Activated naive CD4-positive, alpha-beta T cell treated with anti-CD3 and anti-CD28 coated beads, Interleukin-2, amount 10 ng/mL, durations not matched to agents 7 days and 5 days (primary cell): ENCODE results near the gene TMEM132A.

ENCODE experiments used
- CTCF ChIA-PET: fragments of 350-600 bp; sonication (Branson Sonifier 250); formaldehyde crosslinking; loops from one replicate; lab custom pipeline; 2021; ENCODE audit warnings: antibody characterized with exemption; lab: Charles Lee
- DNase-seq: peaks from one replicate; pipeline ENCODE4 v3.0.0-alpha.2; 2020
- H3K27ac Mint-ChIP-seq: one replicate; pipeline ENCODE4 v1.8.0; 2021; ENCODE audit warnings: mild to moderate bottlenecking, moderate library complexity, mixed read lengths
- H3K27me3 Mint-ChIP-seq: one replicate; pipeline ENCODE4 v1.8.0; 2021; ENCODE audit warnings: mild to moderate bottlenecking, mixed read lengths
- H3K36me3 Mint-ChIP-seq: one replicate; pipeline ENCODE4 v1.8.0; 2021; ENCODE audit warnings: mixed read lengths
- H3K4me1 Mint-ChIP-seq: one replicate; pipeline ENCODE4 v1.8.0; 2021; ENCODE audit warnings: mixed read lengths
- H3K4me3 Mint-ChIP-seq: one replicate; pipeline ENCODE4 v1.8.0; 2021; ENCODE audit warnings: mild to moderate bottlenecking, moderate library complexity, mixed read lengths
- H3K9me3 Mint-ChIP-seq: one replicate; pipeline ENCODE4 v1.8.0; 2021; ENCODE audit warnings: mixed read lengths

The TMEM132A gene, protein sequence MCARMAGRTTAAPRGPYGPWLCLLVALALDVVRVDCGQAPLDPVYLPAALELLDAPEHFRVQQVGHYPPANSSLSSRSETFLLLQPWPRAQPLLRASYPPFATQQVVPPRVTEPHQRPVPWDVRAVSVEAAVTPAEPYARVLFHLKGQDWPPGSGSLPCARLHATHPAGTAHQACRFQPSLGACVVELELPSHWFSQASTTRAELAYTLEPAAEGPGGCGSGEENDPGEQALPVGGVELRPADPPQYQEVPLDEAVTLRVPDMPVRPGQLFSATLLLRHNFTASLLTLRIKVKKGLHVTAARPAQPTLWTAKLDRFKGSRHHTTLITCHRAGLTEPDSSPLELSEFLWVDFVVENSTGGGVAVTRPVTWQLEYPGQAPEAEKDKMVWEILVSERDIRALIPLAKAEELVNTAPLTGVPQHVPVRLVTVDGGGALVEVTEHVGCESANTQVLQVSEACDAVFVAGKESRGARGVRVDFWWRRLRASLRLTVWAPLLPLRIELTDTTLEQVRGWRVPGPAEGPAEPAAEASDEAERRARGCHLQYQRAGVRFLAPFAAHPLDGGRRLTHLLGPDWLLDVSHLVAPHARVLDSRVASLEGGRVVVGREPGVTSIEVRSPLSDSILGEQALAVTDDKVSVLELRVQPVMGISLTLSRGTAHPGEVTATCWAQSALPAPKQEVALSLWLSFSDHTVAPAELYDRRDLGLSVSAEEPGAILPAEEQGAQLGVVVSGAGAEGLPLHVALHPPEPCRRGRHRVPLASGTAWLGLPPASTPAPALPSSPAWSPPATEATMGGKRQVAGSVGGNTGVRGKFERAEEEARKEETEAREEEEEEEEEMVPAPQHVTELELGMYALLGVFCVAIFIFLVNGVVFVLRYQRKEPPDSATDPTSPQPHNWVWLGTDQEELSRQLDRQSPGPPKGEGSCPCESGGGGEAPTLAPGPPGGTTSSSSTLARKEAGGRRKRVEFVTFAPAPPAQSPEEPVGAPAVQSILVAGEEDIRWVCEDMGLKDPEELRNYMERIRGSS

DNA sequence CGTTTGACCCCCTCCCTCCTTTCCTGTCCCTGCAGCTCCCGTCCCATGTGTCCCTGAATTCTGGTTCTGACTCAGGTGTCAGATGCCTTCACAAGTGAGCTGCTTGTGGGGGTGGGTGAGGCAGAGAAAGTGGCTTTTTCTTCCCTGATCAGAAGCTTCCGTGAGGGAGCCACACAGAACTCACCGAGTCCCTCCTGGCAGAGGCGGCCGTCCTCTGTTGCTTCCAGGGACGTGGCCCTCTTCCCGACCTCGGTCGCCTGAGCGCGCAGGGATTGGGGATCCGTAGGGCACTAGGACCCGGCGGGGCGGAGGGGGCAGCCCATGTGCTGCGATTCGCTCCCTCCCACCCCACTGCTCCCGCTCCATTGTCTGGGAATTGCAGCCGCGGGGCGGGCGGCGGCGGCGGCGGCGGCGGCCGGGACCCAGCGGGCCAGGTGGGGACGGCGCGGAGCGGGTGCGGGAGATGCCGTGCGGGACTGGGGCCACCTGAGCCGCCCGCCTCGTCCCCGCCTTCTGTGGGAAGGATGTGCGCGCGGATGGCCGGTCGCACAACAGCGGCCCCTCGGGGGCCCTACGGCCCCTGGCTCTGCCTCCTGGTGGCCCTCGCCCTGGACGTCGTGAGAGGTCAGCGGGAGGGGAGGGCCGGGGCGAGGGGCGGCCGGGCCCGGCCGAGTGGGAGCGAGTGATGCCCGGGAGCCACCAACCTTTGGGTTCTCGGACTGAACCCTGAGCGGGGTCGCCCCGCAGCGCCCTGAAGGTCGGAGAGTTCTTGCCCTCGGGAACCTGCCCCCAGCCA, at the start of gene TMEM132A:
TMEM132A (plus strand) TSS at position 351 of the 796 bp plus-strand sequence; CDS start at position 525, 174 bp downstream.
- Mint-ChIP-seq H3K4me3 (peak within 1 kb of the TSS; percentile 51), H3K27me3 (peaks cover 64% of the 10 kb centered on the region), H3K36me3 (peaks cover 22% of the 10 kb centered on the region), H3K27ac (no peak within 1 kb of the TSS), H3K4me1 (peaks cover 12% of the 10 kb centered on the region), H3K9me3 (no peaks in the 10 kb centered on the region)
- peak; percentile 41 for DNase-seq
- CTCF ChIA-PET = interaction anchor here (0.7 kb wide), 1 partner anchor 9 kb away, joined by 3 read pairs; no protein-coding TSS in a partner anchor

GRCh38 chr11:60875366-60876167, 48.7 kb upstream of the TMEM132A start:
- DNase-seq = no peak
- no peaks in the 10 kb centered on the region for H3K9me3 Mint-ChIP-seq
- CTCF ChIA-PET = interaction anchor here (0.8 to 1.3 kb wide), 2 partner anchors 23 to 43 kb away, joined by 3 to 4 read pairs; no protein-coding TSS in a partner anchor
- peaks cover 28% of the 10 kb centered on the region for H3K4me1 Mint-ChIP-seq
- H3K36me3 Mint-ChIP-seq = peaks cover 2% of the 10 kb centered on the region
- H3K27ac Mint-ChIP-seq = no peak overlapping the region
- H3K4me3 Mint-ChIP-seq = no peak overlapping the region
- peaks cover 3% of the 10 kb centered on the region for H3K27me3 Mint-ChIP-seq

DNA sequence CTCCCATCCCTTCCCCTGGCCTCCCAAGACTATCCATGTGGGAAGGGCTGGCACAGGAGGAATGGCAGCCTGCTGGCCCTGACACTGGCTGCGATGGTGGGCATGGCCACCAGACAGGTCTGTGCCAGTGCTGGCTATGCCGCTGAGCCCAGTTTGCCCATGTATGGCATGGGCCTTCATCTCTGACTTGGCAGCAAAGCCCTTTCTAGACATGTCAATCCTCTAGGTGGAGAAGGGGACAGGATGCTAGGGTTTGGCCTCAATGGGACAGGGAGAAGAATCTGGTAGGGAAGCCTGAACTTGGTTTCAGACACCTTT, 48.1 kb upstream of the TMEM132A start:
- Mint-ChIP-seq H3K4me1 (peaks cover 22% of the 10 kb centered on the region), H3K27me3 (no peaks in the 10 kb centered on the region), H3K9me3 (no peaks in the 10 kb centered on the region), H3K36me3 (peaks cover 4% of the 10 kb centered on the region), H3K27ac (no peak overlapping the region), H3K4me3 (no peak overlapping the region)
- no peak for DNase-seq
- CTCF ChIA-PET = interaction anchor here (0.7 to 1.4 kb wide), 4 partner anchors 23 to 101 kb away, joined by 3 to 4 read pairs (median 4); no protein-coding TSS in a partner anchor

GRCh38 chr11:60878245-60879101, 45.8 kb upstream of the TMEM132A start:
- no peak for DNase-seq
- CTCF ChIA-PET = interaction anchor here (1.4 to 2.6 kb wide), 2 partner anchors 9 to 19 kb away, joined by 3 to 16 read pairs; no protein-coding TSS in a partner anchor
- H3K4me3 Mint-ChIP-seq = no peak overlapping the region
- no peaks in the 10 kb centered on the region for H3K27me3 Mint-ChIP-seq
- H3K36me3 Mint-ChIP-seq = peaks cover 4% of the 10 kb centered on the region
- H3K9me3 Mint-ChIP-seq = no peaks in the 10 kb centered on the region
- no peak overlapping the region for H3K27ac Mint-ChIP-seq
- H3K4me1 Mint-ChIP-seq = peaks cover 4% of the 10 kb centered on the region

DNA sequence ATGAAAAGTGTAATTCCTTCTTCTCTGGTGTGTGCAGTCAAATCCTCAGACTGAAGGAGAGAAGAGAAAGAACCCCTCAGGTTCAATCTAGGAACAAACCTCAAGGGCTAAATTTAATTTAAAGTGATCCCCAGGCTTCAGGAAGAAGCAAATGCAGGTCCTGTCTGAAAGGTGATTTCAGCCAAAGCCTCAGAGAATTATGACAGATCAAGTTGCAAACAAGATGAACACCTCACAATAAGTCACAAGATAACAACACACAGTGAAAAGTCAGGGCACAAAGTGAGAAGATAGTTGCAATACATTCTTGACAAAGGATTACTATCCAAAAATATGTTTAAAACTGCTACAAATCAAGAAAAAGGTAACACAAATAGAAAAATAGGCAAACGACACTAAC, 45.2 kb upstream of the TMEM132A start:
- Mint-ChIP-seq H3K9me3 (no peaks in the 10 kb centered on the region), H3K4me1 (peaks cover 2% of the 10 kb centered on the region), H3K36me3 (peaks cover 5% of the 10 kb centered on the region), H3K4me3 (no peak overlapping the region), H3K27ac (no peak overlapping the region), H3K27me3 (no peaks in the 10 kb centered on the region)
- CTCF ChIA-PET = interaction anchor here (2.6 kb wide), 1 partner anchor 9 kb away, joined by 16 read pairs; no protein-coding TSS in a partner anchor
- no peak for DNase-seq

- Mint-ChIP-seq H3K27ac (no peak overlapping the region), H3K9me3 (no peaks in the 10 kb centered on the region), H3K27me3 (no peaks in the 10 kb centered on the region), H3K4me1 (peaks cover 2% of the 10 kb centered on the region), H3K36me3 (peaks cover 7% of the 10 kb centered on the region), H3K4me3 (no peak overlapping the region)
- CTCF ChIA-PET = interaction anchor here (0.9 kb wide), 1 partner anchor 49 kb away, joined by 3 read pairs; no protein-coding TSS in a partner anchor
- no peak for DNase-seq
These were observed 44.2 kb upstream of the TMEM132A start for GRCh38 chr11:60879971-60880588.

GRCh38 chr11:60880643-60881282, 43.5 kb upstream of the TMEM132A start:
- Mint-ChIP-seq H3K27me3 (no peaks in the 10 kb centered on the region), H3K4me1 (peaks cover 2% of the 10 kb centered on the region), H3K27ac (no peak overlapping the region), H3K4me3 (no peak overlapping the region), H3K36me3 (peaks cover 12% of the 10 kb centered on the region), H3K9me3 (no peaks in the 10 kb centered on the region)
- no peak for DNase-seq
- CTCF ChIA-PET = interaction anchor here (0.9 kb wide), 1 partner anchor 49 kb away, joined by 3 read pairs; no protein-coding TSS in a partner anchor

- no peaks in the 10 kb centered on the region for H3K27me3 Mint-ChIP-seq
- H3K27ac Mint-ChIP-seq = no peak overlapping the region
- DNase-seq = peak; percentile 71
- CTCF ChIA-PET = interaction anchor here (0.7 to 5.0 kb wide), 24 partner anchors 9 to 300 kb away, joined by 3 to 178 read pairs (median 6); partner anchors contain the start of gene PTGDR2
- peaks cover 25% of the 10 kb centered on the region for H3K36me3 Mint-ChIP-seq
- no peaks in the 10 kb centered on the region for H3K9me3 Mint-ChIP-seq
- peaks cover 3% of the 10 kb centered on the region for H3K4me1 Mint-ChIP-seq
- H3K4me3 Mint-ChIP-seq = no peak overlapping the region
These were observed 36.7 kb upstream of the TMEM132A start for GRCh38 chr11:60887556-60887955.

DNA sequence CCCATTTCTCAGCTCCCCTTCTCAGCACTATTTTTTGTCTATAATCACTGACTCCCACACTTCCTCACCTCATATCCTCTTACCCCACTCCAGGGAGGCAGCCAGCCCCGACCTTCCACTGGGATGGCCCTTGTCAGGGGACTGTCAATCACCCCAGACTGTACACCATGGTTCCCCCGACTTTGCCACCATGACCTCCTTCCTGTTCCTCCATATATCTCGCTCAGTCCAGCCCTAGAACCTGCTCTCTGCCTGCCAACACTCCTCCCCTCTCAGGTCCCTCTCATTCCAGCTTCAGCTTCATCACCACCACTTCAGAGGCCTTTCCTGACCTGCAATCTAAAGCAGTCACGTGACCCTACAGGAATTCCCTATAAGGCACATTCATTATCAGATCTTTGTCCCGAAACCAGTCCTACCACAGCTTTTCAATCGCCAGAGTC, 34.4 kb upstream of the TMEM132A start:
- CTCF ChIA-PET = interaction anchor here (1.2 to 5.0 kb wide), 5 partner anchors 10 to 297 kb away, joined by 4 to 178 read pairs (median 13); no protein-coding TSS in a partner anchor
- peaks cover 3% of the 10 kb centered on the region for H3K4me1 Mint-ChIP-seq
- DNase-seq = no peak
- H3K27me3 Mint-ChIP-seq = no peaks in the 10 kb centered on the region
- H3K36me3 Mint-ChIP-seq = peaks cover 36% of the 10 kb centered on the region
- H3K9me3 Mint-ChIP-seq = no peaks in the 10 kb centered on the region
- H3K27ac Mint-ChIP-seq = no peak overlapping the region
- no peak overlapping the region for H3K4me3 Mint-ChIP-seq

GRCh38 chr11:60890696-60891095, 33.6 kb upstream of the TMEM132A start:
- Mint-ChIP-seq H3K4me3 (no peak overlapping the region), H3K9me3 (no peaks in the 10 kb centered on the region), H3K36me3 (peaks cover 37% of the 10 kb centered on the region), H3K27me3 (no peaks in the 10 kb centered on the region), H3K4me1 (peaks cover 3% of the 10 kb centered on the region), H3K27ac (no peak overlapping the region)
- DNase-seq = no peak
- CTCF ChIA-PET = interaction anchor here (1.2 to 5.0 kb wide), 3 partner anchors 9 to 116 kb away, joined by 4 to 178 read pairs (median 13); no protein-coding TSS in a partner anchor
